Right forelimb (tissue), 1 donor: ENCODE data around the gene LYZL4.

Source experiments
- DNase-seq: peaks from one replicate; pipeline ENCODE4 v3.0.0-alpha.2; 2018

The LYZL4 gene

DNA sequence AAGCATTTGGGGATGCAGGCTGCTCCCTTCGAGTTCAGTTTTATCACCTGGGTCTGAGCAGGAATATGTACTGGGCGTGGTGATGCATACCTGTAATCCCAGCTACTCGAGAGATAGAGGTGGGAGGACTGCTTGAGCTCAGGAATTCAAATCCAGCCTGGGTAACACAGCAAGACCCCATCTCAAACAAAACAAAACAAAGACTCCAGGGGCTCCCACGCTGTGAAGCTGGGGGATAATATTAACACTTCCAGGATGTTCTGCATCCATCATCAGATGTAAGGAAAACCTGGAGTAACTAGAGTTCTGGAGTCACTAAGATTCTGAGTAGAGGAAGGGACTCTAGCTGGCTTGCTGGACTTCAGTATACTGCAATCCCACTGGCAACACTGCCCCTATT is 40.6 kb downstream of the LYZL4 start:
- DNase-seq: no peak

- DNase-seq: peak; percentile 78
These were observed 41.1 kb downstream of the LYZL4 start for GRCh38 chr3:42369304-42369703.

DNA sequence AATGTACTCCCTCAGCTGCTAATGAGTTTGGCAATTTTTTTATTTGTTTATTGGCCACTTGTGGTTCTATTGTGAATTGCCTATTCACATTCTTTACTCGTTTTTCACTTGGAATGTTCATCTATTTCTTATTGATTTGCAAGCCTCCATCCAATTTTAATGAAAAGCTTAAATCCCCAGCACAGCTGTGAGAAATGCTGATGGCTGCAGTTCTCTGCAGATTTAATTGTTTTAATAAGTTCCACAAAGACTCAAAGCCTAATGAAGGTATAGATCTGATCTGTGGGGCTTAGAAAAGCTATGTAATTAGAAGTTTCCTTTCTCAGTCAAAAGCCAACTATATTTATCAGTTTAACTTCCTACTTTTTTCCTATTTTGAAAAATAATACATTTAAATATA is 41.5 kb downstream of the LYZL4 start:
- DNase-seq: no peak

GRCh38 chr3:42367903-42368302 is 42.5 kb downstream of the LYZL4 start:
- DNase-seq: no peak

- no peak for DNase-seq
These were observed 43.9 kb downstream of the LYZL4 start for GRCh38 chr3:42366550-42366949.

- DNase-seq: no peak
These were observed 53.1 kb downstream of the LYZL4 start for GRCh38 chr3:42357335-42357734.

GRCh38 chr3:42355612-42356011 is 54.8 kb downstream of the LYZL4 start:
- no peak for DNase-seq

GRCh38 chr3:42353631-42354030 is 56.8 kb downstream of the LYZL4 start:
- no peak for DNase-seq

GRCh38 chr3:42351207-42351606 is 59.2 kb downstream of the LYZL4 start:
- DNase-seq: peak; percentile 63

- DNase-seq: no peak
These were observed 60.4 kb downstream of the LYZL4 start for GRCh38 chr3:42349765-42350594.

DNA sequence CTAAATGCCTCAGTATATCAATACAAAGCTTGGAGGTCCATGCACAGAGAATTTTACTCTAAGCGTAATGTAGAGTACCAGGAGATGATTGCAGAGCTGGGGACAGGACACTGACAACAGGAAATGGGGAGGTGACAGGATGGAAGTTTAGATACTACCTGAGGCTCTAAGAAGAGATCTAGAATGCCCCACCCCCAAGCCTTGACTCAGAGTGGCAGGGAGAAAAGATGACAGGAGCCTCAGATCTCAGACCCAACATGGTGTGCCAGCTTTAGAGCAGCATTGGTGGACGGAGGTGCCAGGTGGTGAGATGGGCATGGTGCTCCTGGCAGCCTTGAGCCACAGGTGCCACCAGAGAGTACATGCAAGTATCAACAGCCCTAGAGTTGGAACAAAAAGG is 62.5 kb downstream of the LYZL4 start:
- no peak for DNase-seq
